NCI-H345 treated with DMSO at 0.1 percent for 48 hours (cell line): ENCODE results near the gene SEMA7A.

ENCODE experiments used
- DNase-seq: peaks from one replicate; lab custom pipeline; 2025; ENCODE audit not compliant: unreplicated experiment; lab: John Stamatoyannopoulos, UW

Gene SEMA7A

DNA sequence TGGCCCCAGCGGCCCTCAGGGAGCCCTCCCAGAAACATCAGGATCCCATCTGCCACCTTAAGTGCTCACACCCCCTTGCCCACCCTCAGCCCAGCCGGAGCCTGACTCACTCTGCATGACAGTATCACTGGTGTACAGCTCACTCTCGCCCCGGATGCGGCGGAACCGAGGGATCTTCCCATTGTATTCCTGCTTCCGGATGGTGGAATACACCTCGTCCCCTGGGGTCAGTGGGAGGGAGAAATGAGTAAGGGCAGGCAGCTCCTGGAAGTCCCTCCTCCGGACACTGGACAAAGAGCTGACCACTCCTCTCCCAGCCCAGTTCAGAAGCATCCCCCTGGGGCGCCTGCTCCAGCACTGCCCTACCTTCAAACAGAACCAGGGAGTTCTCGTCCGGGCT, 16.5 kb downstream of the SEMA7A start:
- no peak for DNase-seq

DNA sequence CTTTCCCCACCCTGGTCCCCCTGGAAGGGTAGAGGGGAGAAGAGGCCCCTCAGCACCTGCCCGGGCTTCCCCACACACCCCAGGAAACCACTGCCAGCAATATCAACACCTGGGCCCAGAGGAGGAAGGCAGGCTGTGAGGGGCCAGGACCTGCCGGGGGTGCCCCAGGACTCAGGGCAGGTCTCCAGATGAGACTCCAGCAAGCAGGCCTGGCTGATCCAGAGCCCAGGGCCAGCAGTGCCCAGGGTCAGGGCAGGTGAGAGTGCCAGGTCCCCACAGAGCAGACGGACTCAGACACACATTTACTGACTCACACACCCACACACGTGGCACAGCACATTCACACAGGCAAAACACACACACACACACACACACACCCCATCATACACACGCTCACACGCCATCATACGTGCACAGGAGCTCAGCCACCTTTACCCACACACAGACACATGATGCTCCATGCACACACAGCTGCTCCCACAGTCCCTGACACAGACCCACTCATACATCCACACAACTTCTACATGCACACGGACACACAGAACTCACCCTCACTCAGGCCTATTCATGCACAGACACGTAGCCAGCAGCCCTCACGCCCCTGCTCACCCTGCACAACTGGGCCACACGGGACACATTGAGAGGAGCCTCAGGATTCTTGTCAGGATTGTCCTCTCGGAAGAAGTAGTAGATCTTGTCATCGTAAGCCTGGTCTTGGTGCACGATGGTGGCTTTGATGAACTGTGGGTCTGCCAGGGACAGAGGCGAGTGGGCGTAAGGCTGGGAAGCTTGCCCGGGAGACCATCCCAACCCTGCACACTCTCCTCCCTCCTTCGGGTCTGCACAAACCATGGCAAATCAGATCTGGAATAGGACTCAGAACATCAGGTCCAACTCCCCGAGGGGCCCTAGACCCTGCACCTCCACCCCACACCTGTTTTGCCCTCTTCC, 17.5 kb downstream of the SEMA7A start:
- no peak for DNase-seq

DNA sequence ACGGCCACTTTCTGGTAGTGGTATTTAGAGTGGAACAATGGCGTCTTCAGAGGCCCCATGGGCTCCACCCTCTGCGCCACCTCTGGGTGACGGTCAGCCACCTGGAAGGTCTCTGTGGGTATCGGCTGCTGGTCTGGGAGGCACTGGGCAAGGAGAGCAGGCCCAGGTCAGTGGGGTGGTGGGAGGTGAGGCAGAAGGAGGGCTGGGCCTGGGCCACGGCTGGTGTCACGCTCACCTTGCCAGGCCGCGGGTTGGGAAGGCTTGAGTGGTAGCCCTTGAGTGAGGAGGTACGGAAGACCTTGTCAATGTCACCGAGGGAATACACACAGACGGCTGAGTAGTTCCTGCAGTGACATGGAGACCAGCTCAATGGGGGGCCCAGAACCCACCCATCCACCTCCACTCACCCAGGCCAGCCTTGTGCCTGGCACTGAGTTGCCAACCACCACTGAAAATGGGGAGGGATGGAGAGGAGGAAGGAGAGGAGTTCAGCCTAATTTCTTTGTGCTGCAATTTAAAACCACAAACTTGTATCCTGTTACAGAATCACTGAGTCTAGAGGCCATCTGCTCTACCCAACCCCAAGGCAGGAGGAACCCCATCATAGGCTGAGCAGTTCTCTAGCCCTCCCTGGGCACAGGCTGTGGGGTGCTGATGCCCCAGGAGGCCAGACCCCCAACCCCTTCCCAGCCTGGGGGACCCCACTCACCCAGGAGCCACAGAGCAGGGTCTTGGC, 19.0 kb downstream of the SEMA7A start:
- DNase-seq, result no peak

DNA sequence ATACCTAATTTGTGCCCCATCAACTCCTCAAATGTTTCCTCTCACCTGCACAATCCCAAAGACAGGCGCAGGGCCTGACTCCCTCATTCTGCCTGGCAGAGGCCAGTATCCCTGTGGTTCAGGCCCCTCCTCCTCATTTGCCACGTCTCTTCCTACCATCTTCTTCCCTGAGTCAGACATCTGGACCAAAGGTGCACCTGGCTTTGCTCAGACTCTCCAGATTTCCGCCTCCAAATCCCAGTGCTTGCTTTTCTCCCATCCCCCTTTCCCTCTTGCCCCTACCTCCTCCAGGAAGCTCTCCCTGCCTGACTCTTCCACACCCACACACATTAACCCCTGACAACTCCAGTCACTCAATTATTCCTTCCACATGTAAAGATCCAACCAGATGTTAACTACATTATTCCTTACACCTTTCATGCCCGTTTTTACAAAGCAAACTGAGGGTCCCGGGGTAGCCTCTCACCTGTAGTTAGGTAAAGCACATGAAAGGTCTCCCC, 19.6 kb downstream of the SEMA7A start:
- DNase-seq, result no peak

DNA sequence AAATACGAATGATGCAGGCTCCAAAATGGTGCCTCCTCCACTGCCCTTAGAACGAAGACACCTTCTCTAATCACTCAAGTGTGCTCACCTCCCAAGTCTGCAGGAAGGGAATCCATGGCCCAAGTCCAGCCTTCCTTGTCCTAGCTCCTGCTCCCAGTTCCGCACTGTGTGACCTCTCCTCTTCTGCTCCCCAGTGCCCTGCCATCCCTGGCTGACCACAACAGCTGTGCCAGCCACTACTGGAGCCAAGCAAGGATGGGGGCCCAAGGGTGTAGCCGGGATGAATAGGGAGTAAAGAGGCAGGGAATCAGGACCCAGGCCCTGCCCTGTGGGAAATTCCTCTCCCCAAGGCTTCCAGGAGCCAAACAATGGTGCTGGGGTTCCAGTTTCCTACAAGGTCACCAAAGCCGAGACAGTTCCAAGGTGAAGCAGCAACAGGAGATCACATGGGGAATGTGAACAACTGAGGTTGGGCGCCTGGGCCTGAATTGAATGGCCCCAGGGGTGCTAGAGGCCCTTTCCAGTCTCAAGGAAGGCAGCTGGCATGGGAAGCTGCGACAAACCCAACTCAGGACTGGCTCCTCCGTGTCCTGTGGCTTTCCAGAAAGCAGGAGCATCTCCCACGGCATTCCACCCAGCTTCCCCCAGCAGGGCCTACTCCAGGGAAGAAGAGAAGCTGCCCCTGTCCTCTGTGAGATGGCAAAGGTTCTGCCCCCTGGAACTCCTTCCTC, 20.2 kb downstream of the SEMA7A start:
- DNase-seq, result no peak

DNA sequence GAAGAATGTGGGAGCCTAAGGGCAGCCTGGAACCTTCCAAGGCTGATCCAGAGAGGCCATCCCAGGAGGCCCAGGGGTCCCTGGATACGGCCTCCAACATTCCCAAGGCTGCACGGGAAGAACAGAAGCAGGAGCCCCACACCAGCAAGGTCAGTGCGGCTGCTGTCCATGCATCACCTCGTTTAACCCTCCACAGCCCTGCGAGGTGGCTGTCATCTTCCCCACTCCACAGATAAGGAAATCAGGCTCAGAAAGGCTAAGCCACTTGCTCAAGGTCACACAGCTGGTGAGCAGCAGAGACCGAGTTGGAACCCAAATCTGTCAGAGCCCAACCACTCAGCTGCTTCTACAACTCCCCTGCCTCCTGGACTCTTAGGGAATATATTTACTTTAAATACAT, 21.6 kb downstream of the SEMA7A start:
- no peak for DNase-seq

DNA sequence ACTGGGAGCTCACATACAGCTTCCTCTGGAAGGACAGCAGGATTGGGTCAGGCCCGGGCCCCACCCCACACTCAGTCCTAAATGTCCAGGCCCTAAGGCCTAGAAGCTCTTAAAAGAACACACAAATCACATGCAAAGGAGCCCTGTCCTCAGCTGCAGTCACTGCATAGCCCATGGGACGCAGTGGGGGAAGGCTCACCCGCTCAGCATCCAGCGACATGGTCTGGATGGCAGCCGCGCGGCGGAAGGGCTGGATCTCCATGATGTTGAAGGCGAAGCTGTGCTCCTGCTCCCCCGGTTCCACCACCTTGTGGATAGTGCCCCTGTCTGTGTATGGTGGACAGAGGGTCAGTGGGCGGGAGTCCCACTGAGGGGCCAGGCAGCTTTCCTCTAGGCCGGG, 22.1 kb downstream of the SEMA7A start:
- DNase-seq, result no peak

DNA sequence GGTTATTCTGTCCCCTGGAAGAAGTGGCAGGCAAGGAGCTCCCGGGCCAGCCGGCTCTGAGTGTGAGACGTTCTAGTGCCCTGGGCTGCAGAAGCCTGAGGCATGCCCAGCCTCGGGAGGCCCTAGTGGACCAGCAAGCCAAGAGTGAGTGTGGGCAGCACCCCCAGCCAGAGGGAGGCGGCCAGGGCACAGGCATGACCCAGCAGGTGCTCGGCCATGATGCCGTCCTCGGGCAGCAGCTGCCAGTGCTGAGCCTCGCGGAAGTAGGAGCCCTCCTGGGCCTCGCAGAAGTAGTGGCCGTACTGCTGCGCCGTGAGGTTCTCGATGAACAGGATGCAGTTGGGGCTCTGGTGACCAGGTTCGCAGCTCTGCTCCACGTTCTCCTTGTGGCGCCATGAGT, 23.3 kb downstream of the SEMA7A start:
- no peak for DNase-seq

DNA sequence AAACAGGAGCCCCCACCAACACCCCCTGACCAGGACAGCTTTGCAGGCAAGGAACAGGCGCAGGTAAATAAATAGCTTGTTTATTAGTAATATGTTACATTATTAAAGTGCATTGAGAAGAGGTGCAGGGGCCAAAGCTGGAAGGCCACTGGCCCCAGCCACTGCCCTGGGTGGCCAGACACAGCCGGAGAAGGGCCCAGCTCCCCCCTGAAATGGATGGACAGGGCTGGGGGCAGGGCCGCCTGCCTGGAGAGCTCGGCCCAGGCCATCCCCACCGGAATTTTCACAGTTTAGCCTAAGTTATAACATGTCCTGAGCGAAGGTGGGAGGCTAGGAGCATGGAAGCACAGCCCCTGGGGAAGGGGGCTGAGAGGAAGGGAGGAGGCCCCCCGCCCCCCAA, 24.5 kb downstream of the SEMA7A start:
- no peak for DNase-seq

DNA sequence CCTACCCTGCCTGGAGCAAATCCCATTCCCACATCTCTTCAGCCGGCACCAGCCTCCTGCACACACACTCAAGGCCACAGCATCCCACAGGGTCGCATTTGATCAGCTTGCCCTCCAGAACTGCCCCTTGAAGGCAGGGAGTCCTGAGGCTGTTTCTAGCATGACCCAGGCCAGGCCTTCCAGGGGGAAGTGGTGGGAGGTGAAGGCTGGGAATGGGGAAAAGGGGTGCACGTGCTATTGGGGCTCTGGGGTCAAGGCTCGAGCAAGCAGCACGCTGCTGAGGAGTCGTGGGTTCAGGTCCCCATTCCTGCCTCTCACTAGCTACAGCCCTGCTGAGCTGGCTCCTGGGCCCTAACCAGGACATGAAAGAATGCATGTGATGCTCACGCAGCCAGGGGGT, 24.9 kb downstream of the SEMA7A start:
- no peak for DNase-seq

DNA sequence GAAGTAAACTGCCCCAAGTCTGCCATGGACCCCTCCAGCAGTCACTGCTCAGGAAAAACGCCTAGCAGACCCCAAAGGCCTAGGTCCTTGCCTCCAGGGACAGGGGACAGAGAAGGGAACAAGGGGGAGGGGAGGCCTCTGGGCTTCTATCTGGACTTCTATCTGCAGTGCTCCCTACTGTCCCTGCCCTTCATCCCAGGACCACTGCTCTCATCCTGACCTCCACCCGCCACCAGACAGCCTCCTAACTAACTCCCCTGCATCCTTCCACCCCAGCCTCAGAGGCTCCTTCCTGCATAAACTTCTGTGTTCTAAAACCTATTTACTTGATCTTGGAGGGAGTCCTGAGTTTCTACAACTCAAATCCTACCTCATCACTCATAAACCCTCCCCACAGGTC, 25.4 kb downstream of the SEMA7A start:
- no peak for DNase-seq

DNA sequence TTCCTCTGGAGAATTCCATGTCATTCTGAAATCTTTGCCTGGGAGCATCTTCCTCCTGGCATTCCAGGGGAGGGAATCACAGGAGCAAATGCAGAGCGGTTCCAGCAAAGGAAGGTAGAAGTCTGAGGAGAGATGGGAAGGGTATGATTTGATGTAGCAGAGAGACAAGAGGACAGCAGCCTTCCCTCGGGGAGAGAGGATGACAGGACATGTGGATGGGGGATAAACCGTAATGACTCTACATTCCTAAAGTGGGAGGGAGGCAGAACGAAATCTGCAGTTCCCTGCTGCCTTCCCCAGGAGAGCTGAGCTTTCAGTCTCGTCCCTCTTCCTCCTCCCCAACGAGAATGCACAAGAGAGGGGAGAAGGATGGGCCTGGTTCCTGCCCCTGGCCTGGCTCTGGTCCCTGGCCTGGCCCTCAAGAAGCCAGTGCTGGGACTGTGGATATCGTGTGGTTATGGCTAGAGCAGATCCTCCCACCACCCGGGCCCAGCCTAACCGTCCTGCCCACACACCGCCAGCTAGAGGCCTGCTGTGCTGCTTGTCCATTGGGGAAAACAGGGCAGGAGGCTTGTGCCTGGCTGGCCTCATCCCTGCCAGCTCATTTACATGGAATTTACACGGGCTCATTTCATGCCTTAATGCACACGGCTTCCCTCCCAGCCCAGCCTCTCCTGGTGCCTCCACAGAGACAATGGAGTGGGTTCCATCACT, 26.6 kb downstream of the SEMA7A start:
- DNase-seq, result no peak

DNA sequence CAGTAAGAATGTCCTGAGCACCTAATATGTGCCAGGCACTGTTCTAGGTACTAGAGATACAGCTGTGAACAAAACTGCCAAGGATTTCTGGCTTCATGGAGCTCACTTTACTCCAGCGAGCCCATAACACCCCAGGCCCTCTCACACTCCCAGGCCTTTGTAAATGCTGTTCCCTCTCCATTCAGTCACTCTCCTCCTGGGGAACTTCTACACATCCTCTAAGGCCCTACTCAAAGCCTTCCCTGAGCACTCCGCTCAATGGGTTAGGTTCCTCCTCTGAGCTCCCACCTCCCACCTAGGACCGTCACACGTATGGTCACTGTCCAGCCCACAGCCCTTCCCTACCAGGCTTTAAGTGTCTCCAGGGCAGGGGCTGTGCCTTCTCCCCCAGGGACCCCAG, 27.2 kb downstream of the SEMA7A start:
- no peak for DNase-seq

DNA sequence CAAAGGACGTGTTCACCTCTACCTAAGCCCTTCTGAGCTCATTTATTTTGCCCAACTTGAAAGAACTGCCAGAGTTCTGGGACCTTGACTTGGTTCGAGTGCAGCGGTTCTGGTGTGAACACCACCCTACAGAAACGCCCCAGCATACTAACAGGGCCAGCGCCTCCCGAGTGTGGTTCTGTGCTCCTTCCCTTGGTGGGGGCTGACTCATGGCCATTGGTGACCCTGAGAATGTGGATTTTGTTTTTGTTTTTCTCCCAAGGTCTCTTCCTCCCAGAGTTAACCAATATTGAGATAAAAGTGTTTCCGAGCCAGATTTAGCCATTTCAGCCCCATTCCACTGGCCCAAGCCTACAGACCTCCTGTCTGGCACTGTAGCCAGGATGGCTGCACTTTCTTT, 27.9 kb downstream of the SEMA7A start:
- DNase-seq, result no peak

DNA sequence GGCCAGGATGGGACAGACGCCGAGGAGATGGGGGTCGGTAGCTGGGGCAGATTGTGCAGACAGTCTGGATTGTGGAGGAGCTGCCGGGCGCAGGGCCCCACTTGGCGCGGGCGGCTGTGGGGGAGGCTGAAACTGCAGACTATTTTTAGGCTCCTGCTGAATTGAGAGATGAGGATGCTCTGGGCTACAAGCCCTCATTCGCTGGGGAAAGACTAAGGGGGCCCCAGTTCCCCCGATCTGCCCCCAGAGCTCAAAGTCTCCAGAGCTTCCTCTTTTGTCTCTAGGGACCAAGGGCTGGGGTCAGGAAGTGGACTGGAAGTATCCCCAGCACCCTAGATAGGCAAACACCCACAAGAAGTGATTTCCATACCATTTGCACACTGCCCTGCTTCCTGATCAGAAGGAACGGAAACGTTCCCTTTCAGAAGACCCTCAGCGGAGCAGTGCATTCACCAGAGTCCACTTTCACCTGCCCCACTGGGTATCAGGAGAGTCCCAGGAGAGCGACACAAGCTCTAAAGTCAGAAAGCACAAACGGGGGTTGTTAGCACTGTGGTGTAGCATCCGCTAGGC, 29.7 kb downstream of the SEMA7A start:
- no peak for DNase-seq

DNA sequence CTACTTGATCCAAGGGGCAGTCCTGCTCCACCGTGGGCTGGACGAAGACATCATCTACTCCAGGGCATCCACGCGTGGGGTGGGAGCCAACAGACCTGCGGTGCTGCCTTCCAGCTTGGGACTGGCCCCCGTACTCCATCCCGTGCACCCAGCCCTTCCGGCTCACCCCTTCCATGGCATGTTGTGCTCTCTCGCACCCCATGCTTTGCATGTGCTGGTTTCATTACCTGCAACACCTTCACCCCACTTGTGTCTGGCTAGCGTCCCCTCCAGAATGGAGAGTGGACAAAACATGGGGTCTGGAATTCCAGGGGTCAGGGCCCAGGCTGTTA, 30.2 kb downstream of the SEMA7A start:
- no peak for DNase-seq

DNA sequence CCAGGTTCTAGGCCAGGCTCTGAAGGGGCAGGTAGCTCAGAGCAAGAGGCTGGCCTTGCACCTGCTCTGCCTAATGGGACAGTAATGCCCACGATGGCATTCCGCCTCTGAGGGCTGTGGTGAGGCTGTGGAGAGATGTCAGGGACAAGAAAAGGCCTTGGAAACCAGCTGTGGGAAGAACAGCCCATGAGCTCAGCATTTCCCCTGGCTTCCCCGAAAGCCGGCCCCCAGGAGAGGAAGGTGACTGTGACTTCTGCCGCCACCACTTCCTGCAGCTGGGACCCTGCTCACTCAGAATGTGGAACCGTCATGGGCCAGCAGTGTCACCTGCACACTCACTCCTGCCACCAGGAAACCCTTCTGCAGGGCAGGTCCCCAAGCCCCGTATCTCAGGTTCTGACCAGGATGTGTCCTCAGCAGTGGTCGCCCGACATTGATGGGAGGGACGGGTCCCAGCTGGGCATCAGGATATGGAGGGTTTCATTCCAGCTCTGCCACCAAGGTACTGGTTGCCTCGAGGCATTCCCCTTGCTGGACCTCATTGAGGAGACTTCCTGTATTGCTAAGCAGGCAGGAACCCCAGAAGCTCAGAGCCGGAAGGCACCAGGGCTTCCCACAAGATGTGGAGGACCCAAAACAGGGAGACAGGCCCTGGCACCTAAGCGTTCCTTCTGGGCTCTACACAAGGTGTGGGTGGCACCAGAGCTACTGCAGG, 30.7 kb downstream of the SEMA7A start:
- DNase-seq, result no peak

DNA sequence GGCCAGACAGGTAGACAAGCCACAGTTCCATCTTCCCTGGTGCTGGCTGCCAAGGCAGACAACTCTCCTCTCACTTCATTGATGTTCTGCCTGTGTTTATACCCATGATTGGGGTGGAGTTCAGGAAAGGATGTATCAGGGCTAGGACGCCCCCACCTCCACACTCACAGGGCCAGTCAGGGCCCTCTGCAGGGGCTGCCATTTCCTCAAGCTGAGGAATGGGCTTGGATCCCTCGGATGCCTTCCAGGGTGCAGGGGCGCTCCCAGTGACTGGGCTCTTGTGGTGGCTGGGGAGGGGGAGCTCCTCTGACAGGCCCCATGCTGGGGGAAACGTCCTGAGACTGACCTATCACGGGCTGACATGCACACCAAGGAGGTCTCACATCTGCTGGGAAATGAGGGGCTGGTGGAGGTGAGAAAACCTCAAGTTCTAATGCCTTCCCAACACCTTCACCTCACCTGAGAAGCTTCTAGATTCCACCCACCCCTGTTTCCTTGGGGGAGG, 31.4 kb downstream of the SEMA7A start:
- DNase-seq, result no peak

DNA sequence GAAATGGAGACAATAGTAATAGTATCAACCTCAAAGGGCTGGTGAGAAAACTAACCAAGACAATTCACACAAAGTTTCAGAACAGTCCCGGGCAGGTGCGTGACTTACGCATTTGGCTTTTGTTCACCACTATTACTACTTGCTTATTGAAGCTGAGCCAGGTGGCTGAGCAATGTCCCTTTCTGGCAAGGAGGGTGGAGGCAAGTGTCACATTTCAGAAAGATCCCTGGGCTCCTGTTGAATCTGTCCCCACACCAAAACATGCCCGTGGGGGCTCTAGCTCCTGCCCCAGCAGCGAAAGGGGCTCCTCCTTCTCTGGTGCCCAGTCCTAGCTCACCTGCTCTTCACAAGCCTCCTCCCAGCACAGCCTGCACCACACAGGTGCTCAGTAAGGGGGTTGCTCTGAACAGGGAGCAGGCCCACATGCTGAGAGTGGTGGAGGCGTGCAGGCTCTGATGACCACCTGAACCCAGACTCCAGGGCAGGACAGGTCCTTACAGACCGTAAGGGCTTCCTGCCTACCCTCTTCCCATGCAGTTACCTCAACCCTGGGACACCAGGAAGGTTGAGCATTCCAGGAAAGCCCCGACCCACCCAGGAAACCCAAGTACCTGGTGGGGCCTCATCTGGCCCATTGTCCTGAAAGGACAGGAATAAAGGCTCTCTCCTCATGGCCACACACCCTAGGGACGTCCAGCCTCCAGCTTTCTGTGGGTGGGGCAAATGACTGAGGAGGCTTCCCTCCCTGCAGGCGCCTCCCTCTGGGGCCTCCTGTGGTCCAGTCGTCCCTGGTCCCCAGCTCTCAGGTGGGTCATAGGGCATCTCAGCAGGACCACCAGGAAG, 32.6 kb downstream of the SEMA7A start:
- no peak for DNase-seq
